Urinary bladder (tissue), 4 donors: Measurements from ENCODE around the gene GATA5. TPM values are rescaled to one million over a fixed set of nuclear protein-coding genes. Genes with fewer than 3 reads are reported as not detected.
"Not testable (repeated sequence)": the region's sequence is repeated elsewhere in the genome, so short reads cannot be mapped to it uniquely, and the experiment has no call there.

Experiments
- DNase-seq: peaks from one replicate; pipeline ENCODE4 v3.0.0-alpha.2; 2015; ENCODE audit errors: extremely low spot score
- H3K27ac ChIP-seq: one replicate; pipeline ENCODE4 v1.5.1; 2013; ENCODE audit warnings: low read depth, mild to moderate bottlenecking, moderate library complexity
- H3K36me3 ChIP-seq: one replicate; pipeline ENCODE4 v1.6.1; 2013; ENCODE audit warnings: mild to moderate bottlenecking, moderate library complexity; ENCODE audit not compliant: insufficient read depth
- H3K4me1 ChIP-seq: one replicate; pipeline ENCODE4 v1.6.1; 2013; ENCODE audit warnings: mild to moderate bottlenecking, moderate library complexity; ENCODE audit not compliant: insufficient read depth
- H3K4me3 ChIP-seq: one replicate; pipeline ENCODE4 v1.5.1; 2013; ENCODE audit warnings: low read depth, low read length
- WGBS: extraction: QIAGEN DNeasy Blood & Tissue Kit; methylation state at CpG from one replicate; pipeline ENCODE4 v1.1.7; 2013; 5-methylcytosine and 5-hydroxymethylcytosine counted together
- polyA plus RNA-seq: library from polyadenylated mRNA; stranded (reverse); fragments of 200-250 nt; gene quantifications from one replicate; pipeline ENCODE4 v1.2.3, GENCODE V29; 2013
- total RNA-seq: library from RNA; depleted of rRNA; stranded (reverse); fragments of >200 nt; gene quantifications from one replicate; pipeline ENCODE4 v1.2.3, GENCODE V29; 2014
- donor health status: healthy with polysubstance abuse.
- donor health status: healthy.

GATA5 gene
- total and polyA plus RNA-seq, 2 donors: 6.6 to 27.4 TPM

DNA sequence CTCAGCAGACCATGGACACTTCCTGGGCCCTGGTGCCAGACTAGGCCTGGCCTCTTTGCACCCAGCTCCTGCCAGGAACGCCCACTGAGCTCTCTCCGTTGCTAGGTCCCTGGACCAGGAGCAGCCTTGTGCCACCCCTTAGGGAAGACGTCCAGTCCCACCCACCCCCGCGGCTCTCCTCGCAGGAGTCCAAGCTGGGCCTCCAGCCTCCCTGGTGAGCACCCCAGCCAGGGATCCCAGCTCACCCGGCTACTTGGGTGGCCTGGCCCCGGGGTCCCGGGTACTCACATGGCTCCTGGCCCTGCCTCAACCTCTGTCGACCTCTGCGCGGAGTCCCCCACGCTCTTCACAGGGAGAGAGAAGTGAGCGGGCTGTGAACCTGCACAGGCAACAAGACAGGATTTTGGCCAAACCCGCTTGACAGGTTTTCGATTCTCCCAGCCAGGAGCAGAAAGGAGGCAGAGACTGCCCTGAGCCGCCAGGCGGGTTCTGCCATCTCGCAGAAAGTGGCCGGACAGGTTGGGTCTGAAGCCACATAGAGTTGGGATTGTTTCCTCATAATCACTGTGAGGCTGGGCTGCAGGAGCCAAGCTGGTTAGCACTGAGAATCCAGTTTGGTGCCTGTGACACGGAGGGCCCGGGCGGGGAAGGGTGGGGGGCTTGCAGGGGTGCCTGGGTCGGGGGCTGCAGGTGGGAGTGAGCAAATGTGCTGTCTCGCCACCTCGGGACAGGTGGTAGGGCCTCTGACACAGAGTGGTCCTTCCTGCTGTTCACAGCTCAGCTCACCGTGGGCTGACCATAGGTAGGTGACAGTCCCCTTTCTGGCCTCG lies 48.4 kb downstream of the GATA5 start, which contains the start of gene RBBP8NL:
RBBP8NL (minus strand) TSS at position 368 of the 830 bp plus-strand sequence. CDS start 7,892 bp downstream, outside the sequence.
- H3K27ac ChIP-seq: peak within 1 kb of the TSS; percentile 64
- H3K4me3 ChIP-seq: no peak within 1 kb of the TSS
- WGBS: 78% methylated on average over 28 of the region's 28 CpGs
- no peaks in the 10 kb centered on the region for H3K36me3 ChIP-seq
- H3K4me1 ChIP-seq: no peaks in the 10 kb centered on the region
- DNase-seq: peak; percentile 91

DNA sequence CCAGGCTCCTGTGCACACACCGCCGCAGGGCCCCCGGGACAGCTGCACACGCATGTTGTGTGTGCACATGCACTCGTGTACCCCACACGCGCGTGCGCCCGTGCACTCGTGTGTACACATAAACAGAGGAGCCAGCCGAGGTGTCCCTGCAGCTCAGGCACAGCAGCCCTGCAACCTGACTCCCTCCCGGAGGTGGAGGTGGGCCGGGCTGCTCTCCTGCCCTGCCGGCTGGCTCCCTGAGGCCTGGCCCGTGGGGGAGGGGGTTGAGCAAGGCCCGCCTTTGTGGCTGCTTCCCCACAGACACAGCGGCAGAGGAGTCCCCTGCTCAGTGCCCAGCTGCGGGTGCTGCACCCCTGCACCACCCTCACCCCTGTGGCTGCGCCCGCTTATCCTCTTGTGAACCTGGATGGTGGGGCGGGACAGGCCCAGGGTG lies 49.1 kb downstream of the GATA5 start:
- WGBS: 78% methylated on average over 22 of the region's 22 CpGs
- Histone ChIP-seq H3K4me3 (no peak overlapping the region), H3K36me3 (no peaks in the 10 kb centered on the region), H3K27ac (no peak overlapping the region), H3K4me1 (no peaks in the 10 kb centered on the region)
- no peak for DNase-seq

DNA sequence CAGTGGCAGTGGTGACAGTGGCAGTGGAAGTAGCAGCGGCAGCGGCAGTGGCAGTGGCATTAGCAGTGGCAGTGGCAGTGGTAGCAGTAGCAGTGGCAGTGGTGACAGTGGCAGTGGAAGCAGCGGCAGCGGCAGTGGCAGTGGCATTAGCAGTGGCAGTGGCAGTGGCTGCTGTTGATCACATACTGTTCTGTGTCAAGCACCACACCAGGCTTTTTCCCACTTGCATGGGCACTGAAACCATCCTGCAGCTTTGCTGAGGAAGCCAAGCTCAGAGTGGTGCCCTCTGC lies 49.8 kb downstream of the GATA5 start:
- H3K27ac ChIP-seq, DNase-seq, H3K4me3 ChIP-seq, H3K36me3 ChIP-seq, H3K4me1 ChIP-seq: not testable (repeated sequence)
- WGBS: 98% methylated on average over 4 of the region's 4 CpGs

DNA sequence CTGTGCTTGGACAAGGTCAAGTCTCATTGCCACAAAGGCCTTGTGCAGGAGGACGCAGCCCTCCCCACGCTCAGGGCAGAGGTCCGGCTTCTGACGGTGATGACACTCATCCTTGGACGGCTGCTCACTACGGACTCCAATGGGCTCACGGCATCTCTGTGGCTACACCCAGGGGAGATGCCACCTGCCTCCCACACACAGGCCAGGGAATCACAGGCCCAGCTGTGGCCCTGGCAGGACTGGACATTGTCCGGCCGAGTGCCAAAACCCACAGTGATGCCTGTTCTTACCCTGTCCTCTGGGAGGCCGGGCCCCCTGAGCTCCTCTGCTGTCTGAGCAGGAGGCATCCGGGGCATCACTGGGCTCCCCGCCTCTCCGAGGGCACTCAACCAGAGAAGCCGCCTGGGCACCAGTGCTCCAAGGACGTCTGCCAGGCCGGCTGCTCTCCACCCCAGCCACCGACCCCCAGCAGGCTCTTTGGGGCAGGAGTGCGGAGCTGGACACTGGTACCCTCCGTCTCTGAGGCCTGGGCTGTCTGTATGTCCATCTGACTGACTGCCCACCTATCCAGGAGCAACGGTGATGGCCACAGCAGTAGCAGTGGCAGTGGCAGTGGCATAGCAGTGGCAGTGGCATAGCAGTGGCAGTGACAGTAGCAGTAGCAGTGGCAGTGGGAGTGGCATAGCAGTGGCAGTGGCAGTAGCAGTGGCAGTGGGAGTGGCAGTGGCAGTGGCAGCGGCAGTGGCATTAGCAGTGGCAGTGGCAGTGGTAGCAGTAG lies 50.3 kb downstream of the GATA5 start:
- WGBS: 92% methylated on average over 21 of the region's 21 CpGs
- H3K4me1 ChIP-seq: no peaks in the 10 kb centered on the region

DNA sequence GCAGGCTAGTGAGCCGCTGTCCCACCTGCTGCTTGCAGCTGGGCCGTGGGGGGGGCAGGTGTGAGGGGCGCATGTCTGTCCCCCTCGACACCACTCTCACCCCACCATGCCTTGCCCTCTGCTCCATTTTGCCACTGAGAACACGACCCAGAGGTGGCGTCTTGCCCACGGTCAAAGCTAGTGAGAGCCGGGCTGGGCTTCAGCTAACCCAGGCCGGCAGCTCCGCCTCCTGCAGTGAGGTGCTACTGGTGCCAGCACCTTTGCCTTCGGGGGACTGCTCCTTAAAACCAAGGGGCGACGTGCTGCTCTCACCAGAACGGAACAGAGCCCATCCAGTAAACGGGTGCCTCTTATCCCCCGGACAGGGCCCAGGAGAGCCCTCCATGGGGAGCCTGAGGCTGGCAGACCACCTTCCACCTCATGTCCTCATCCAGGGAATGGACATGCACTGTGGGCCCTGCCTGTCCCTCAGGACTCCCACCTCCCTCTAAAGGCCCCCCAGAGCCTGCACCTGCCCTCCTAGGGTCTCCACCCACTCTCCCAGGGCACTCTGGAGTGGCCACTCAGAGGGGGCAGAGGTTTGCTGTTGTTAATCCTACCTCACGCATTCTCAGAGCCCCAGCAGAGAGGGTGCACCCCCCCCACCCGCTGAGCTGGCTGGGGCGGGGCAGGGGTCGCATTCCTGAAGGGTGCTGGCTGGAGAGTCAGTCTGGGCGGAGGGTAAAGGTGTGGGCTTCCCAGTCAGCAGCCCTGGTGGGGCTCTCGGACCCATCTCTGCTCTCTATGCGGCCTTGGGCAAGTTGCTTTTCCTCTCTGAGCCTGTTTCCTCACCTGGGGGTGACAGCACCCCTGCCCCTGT lies 51.3 kb downstream of the GATA5 start:
- 77% methylated on average over 23 of the region's 23 CpGs for WGBS
- no peaks in the 10 kb centered on the region for H3K36me3 ChIP-seq
- no peak overlapping the region for H3K27ac ChIP-seq
- no peak for DNase-seq
- H3K4me3 ChIP-seq: no peak overlapping the region
- H3K4me1 ChIP-seq: no peaks in the 10 kb centered on the region

More for the DNA sequence above, 50.3 kb downstream of the GATA5 start:
- no peak overlapping the region for H3K27ac ChIP-seq
- no peaks in the 10 kb centered on the region for H3K36me3 ChIP-seq
- DNase-seq: no peak
- H3K4me3 ChIP-seq: no peak overlapping the region

DNA sequence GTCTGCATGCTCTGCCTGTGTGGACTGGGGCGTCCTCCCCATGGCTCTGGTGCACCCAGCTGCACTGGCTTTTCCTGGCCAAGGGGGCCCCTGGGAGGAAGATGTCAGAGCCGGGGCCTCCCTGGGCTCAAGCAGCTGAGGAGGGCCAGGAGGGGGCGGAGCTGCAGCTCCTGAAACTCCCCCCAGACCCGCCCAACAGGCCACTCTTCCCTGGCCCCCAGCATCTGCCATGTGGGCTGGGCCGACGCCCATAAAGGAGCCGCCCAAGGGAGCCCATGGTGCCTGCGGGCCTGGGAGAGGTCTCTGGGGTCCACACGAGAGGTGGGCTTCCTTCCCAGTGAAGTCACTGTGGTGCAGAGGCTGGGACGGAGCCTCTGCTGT lies 52.5 kb downstream of the GATA5 start:
- Histone ChIP-seq H3K36me3 (no peaks in the 10 kb centered on the region), H3K27ac (no peak overlapping the region), H3K4me1 (no peaks in the 10 kb centered on the region), H3K4me3 (no peak overlapping the region)
- WGBS: 53% methylated on average over 10 of the region's 10 CpGs
- DNase-seq: no peak

DNA sequence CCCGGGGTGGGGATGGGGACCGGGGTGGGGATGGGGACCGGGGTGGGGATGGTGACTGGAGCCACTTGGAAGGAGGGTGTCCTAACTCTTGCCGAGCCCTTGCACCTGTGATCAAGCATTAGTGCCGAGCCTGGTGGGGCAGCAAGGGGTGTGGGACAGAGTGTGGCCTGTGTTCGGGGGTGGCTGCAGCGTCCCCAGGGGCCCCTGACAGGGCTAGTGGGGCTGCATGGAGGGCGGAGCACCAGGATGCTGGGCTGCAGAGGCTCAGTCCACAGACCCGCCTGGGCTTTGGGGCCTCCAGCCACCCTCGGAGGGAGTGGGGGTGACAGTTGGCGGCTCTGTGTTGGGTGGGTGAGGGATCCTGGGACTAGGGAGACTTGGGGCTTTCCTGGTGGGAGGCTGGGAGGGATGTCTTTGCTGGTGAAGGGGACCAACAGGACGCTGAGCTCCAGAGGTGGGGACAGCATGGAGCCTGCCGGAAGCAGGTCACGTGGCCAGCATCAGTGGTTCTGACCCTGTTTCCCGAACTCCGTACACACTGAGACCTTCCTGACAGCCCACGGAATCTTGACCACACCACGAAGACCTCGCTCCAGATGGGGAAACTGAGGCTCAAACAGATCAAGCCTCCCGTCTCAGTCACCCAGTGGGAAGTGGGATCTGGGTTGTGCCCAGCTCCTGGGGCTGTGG lies 53.0 kb downstream of the GATA5 start:
- Histone ChIP-seq H3K4me3 (no peak overlapping the region), H3K36me3 (no peaks in the 10 kb centered on the region), H3K4me1 (no peaks in the 10 kb centered on the region), H3K27ac (no peak overlapping the region)
- no peak for DNase-seq
- 87% methylated on average over 20 of the region's 20 CpGs for WGBS

DNA sequence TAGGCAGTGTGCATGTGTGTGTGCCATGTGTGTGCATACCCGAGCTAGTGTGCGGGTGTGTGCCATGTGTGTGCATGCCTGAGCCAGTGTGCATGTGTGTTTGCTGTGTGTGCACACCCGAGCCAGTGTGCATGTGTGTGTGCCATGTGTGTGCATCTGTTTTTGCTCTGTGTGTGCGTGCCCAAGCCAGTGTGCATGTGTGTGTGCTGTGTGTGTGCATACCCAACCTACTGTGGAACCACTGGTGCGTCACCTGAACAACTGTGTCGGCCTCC lies 54.1 kb downstream of the GATA5 start:
- no peak for DNase-seq
- H3K27ac ChIP-seq: no peak overlapping the region
- H3K36me3 ChIP-seq: no peaks in the 10 kb centered on the region
- WGBS: 88% methylated on average over 6 of the region's 6 CpGs
- no peak overlapping the region for H3K4me3 ChIP-seq
- H3K4me1 ChIP-seq: no peaks in the 10 kb centered on the region

DNA sequence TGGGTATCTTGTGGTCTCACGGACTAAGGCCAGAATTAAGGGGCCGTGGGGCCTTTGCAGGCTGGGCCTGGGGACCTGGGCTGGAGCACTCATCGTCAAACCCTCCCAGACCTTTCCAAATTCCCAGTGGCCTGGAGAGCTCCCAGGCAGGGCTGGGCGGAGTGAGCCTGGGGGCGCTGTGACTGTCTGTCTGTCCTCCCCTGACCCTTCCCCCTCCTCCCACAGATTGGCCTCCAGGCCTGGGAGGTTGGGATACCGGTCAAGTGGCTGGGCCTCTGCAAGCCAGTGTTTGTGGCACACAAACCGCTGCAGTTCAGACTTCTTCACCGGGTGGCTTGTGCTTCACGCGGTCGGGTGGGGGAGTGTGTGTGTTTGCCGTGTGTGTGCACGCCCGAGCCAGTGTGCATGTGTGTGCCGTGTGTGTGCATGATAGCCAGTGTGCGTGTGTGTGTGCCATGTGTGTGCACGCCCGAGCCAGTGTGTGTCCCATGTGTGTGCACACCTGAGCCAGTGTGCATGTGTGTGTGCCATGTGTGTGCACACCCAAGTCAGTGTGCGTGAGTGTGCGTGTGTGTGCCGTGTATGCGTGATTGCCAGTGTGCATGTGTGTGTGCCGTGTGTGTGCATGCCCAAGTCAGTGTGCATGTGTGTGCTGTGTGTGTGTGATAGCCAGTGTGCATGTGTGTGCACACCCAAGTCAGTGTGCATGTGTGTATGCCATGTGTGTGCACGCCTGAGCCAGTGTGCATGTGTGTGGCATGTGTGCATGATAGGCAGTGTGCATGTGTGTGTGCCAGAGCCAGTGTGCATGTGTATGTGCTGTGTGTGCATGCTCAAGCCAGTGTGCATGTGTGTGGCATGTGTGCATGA lies 54.7 kb downstream of the GATA5 start:
- Histone ChIP-seq H3K36me3 (no peaks in the 10 kb centered on the region), H3K4me3 (no peak overlapping the region), H3K4me1 (no peaks in the 10 kb centered on the region), H3K27ac (no peak overlapping the region)
- no peak for DNase-seq
- WGBS: 90% methylated on average over 24 of the region's 24 CpGs

DNA sequence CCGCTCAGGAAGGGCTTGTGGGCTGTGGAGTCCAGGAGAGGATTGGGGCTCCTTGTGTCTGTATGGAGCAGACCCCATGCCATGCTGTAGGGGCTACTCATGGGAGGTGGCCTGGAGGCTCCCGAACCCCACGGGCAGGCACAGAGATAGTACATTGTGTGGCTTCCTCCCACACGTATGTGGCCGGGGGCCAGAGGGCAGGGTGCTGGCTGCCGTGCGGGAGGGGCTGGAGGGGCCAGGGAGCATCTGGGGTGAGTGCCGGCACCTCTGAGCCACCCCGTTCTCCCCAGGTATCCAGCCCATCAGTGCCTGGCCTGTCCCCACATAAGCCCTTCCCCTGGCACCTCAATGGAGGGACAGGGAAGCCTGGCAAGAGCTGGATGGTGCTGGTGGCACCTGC lies 56.0 kb downstream of the GATA5 start:
- no peak for DNase-seq
- H3K4me3 ChIP-seq: no peak overlapping the region
- no peaks in the 10 kb centered on the region for H3K36me3 ChIP-seq
- H3K4me1 ChIP-seq: no peaks in the 10 kb centered on the region
- WGBS: 78% methylated on average over 9 of the region's 9 CpGs
- H3K27ac ChIP-seq: no peak overlapping the region

DNA sequence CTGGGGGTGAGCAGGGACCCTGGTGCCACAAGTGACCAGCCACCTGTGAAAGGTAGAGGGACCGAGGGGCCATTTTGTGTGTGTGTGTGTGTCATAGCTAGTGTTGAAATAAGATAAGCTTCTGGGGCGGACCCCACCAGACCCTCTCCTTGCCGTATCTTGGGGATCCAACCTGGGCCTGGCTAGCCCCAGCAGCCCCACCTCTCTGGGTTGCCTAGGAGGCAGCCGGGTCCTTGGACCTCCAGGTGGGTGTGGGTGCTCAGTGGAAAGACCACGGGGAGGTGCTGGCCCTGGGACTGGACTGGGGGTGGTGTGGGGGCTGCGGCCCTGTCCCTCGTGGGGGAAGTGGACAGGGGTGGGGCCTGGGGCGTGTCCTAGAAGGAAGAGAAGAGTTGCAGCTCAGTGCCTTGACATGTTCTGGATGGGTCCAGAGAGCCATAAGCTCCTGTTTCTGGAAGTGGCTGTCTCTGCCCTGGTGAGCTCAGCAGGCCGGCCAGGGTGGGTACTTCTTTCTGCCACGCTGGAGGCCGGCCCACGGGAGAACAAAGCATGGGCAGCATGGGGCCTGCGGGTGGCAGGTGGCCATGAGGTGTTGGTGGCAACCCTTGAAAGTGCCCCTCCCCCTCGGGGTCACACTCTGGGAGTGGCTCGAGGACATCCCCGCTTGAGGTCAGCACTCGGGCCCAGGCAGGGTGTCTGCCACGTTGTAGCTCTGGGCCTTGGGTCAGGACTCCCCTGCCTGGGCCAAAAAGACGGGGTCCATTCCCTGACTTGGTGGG lies 56.9 kb downstream of the GATA5 start:
- Histone ChIP-seq H3K27ac (no peak overlapping the region), H3K4me3 (no peak overlapping the region), H3K4me1 (no peaks in the 10 kb centered on the region), H3K36me3 (no peaks in the 10 kb centered on the region)
- DNase-seq: no peak
- WGBS: 85% methylated on average over 19 of the region's 19 CpGs
